ENCODE data around the gene SNURF. TPM values are rescaled to one million over a fixed set of nuclear protein-coding genes. Genes with fewer than 3 reads are reported as not detected.

The SNURF gene
- 26.2 and 40.3 TPM in 2 replicates for total RNA-seq

DNA sequence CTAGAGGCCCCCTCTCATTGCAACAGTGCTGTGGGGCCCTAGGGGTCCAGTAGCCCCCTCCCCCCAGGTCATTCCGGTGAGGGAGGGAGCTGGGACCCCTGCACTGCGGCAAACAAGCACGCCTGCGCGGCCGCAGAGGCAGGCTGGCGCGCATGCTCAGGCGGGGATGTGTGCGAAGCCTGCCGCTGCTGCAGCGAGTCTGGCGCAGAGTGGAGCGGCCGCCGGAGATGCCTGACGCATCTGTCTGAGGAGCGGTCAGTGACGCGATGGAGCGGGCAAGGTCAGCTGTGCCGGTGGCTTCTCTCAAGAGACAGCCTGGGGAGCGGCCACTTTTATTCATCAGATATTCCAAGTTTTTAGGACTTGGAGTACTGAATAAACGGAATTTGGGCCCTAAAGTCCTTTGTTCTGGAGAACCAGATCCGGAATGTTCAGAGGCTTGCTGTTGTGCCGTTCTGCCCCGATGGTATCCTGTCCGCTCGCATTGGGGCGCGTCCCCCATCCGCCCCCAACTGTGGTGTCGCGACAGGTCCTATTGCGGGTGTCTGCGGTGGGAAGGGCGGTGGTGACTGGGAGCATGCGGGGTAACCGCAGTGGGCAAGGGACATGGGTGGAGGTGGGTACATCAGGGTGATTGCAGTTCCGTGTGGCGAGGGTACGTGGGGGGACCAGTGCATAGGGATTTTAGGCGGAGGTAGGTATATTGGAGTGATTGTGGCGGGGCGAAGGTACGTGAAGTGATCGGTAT is at the start of gene SNURF, which contains the start of gene SNRPN:
Gene SNURF (plus strand): TSS at position 205 of the 748 bp plus-strand sequence. CDS start 62 bp downstream, at position 267.
Gene SNRPN (plus strand): TSS at position 205 of the 748 bp plus-strand sequence. CDS start 19,467 bp downstream, outside the sequence.

Other genes starting within 250 kb of the SNURF start
- 155 and 209 TPM in 2 replicates for gene SNRPN, start within 50 bp of the SNURF start, total RNA-seq

Data from smooth muscle cell of the pulmonary artery (primary cell).